Inflammatory macrophage (primary cell): Measurements from ENCODE around the gene TEX2.
A peak's percentile ranks its signal among the peaks of the same experiment; 100 is the strongest.
"Not testable (repeated sequence)": the region's sequence is repeated elsewhere in the genome, so short reads cannot be mapped to it uniquely, and the experiment has no call there.

Experiments
- DNase-seq, 2 donors: peaks; one replicate each; pipeline ENCODE4 v3.0.0-alpha.2; 2020 to 2022

Gene TEX2

GRCh38 chr17:64209356-64209941 is 53.6 kb downstream of the TEX2 start:
- no peak for DNase-seq

- not testable (repeated sequence) for DNase-seq
These were observed 54.4 kb downstream of the TEX2 start for GRCh38 chr17:64208656-64209055.

- no peak for DNase-seq
These were observed 57.3 kb downstream of the TEX2 start for GRCh38 chr17:64205804-64206203.

- DNase-seq: no peak
These were observed 59.4 kb downstream of the TEX2 start for GRCh38 chr17:64203630-64204029.

GRCh38 chr17:64202683-64203344 is 60.2 kb downstream of the TEX2 start:
- DNase-seq: peak; percentile 53 to 82

GRCh38 chr17:64200080-64201032 is 62.7 kb downstream of the TEX2 start:
- DNase-seq: no peak

- DNase-seq: no peak
These were observed 64.5 kb downstream of the TEX2 start for GRCh38 chr17:64198331-64199090.

- DNase-seq: peak; percentile 44 to 51
These were observed 66.5 kb downstream of the TEX2 start for GRCh38 chr17:64196601-64197000.

GRCh38 chr17:64193561-64193960 is 69.5 kb downstream of the TEX2 start:
- no peak for DNase-seq

GRCh38 chr17:64192589-64192988 is 70.5 kb downstream of the TEX2 start:
- peak; percentile 37 to 72 for DNase-seq

- DNase-seq: no peak
These were observed 72.6 kb downstream of the TEX2 start for GRCh38 chr17:64190472-64190871.

GRCh38 chr17:64188088-64188487 is 75.0 kb downstream of the TEX2 start:
- DNase-seq: no peak

- no peak for DNase-seq
These were observed 75.8 kb downstream of the TEX2 start for GRCh38 chr17:64187093-64187895.

- DNase-seq: peak in 1 of 2 donors; percentile 38
These were observed 76.6 kb downstream of the TEX2 start for GRCh38 chr17:64186171-64187092.

GRCh38 chr17:64185557-64185956 is 77.5 kb downstream of the TEX2 start:
- DNase-seq: peak; percentile 82 to 86

GRCh38 chr17:64185101-64185500 is 78.0 kb downstream of the TEX2 start:
- DNase-seq: peak; percentile 44 to 59

- DNase-seq: peak; percentile 78 to 82
These were observed 79.2 kb downstream of the TEX2 start for GRCh38 chr17:64183815-64184214.

GRCh38 chr17:64182325-64183012 is 80.6 kb downstream of the TEX2 start:
- DNase-seq: peak in 1 of 2 donors; percentile 41

GRCh38 chr17:64180089-64181073 is 82.7 kb downstream of the TEX2 start:
- DNase-seq: peak; percentile 89 to 94
